NCI-H146 treated with DMSO at 0.1 percent for 48 hours (cell line): Measurements from ENCODE around the gene STAT5B.
A peak's percentile ranks its signal among the peaks of the same experiment; 100 is the strongest.
"Not testable (repeated sequence)": the region's sequence is repeated elsewhere in the genome, so short reads cannot be mapped to it uniquely, and the experiment has no call there.

Source experiments
- DNase-seq: peaks from one replicate; lab custom pipeline; 2025; ENCODE audit not compliant: unreplicated experiment; lab: John Stamatoyannopoulos, UW

The STAT5B gene

GRCh38 chr17:42276359-42276608, at the start of gene STAT5B:
Gene STAT5B, minus strand, starts transcription at chr17:42276391. Its CDS starts 44,264 bp downstream, at chr17:42232127.
- DNase-seq, result no peak

- DNase-seq, result no peak
These were observed 48.8 kb upstream of the STAT5B start for GRCh38 chr17:42325026-42325425.

GRCh38 chr17:42323268-42323773, 47.1 kb upstream of the STAT5B start:
- DNase-seq, result no peak

- peak; percentile 72 for DNase-seq
These were observed 46.4 kb upstream of the STAT5B start for GRCh38 chr17:42322382-42323267.

DNA sequence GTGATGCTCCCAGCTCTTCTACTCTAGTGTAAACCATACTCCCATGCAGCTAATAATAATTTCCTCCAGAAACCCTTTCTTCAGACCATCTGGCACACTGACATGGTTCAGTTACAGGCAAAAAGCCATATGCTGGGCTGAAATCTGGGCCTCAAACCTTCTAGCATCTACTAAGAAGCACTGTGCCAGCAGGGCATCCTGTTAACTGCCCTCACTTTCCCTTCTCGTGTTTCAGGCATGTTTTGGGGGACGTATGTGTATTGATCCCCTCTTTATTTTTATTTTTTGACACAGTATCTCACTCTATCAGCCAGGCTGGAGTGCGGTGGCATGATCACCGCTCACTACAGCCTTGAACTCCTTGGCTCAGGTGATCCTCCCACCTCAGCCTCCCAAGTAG, 45.4 kb upstream of the STAT5B start:
- no peak for DNase-seq

- not testable (repeated sequence) for DNase-seq
These were observed 41.8 kb upstream of the STAT5B start for GRCh38 chr17:42317967-42318366.

GRCh38 chr17:42317266-42317845, 41.2 kb upstream of the STAT5B start:
- no peak for DNase-seq

GRCh38 chr17:42316755-42317154, 40.6 kb upstream of the STAT5B start:
- DNase-seq, result no peak

DNA sequence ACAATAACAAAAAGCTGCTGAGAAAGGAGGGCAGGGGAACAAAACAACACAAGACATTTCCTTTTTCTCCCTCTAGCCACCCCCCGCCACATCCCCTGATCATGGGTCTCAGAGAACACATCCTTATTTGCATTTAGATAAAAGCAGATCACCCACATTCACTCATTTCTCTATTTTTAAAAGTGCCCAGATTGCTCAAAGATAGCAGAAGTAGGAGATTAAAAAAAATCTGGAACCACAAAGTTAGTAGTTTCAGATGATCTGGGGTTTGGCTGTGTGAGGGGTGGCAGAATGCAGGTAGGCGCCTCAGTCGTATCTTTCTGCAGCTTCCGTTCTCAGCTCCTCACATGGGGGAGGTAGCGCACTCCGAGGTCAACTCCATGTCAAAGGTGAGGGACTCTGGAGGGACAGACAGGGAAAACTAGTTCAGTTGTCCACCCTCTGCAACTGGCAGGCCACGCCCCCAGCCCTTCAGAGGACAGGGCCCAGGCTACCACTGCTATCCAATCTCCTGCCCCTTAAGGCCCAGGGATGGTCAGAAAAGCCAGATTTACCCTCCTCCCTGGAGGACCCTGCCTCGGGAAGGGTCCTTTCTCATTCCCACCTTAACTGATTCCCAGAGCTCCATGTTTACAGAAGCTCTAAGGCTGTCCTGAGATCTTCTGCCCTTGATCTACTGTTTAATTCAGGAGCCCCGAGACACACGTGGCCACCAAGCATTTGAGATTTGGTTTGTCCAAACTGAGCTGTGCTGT, 39.4 kb upstream of the STAT5B start:
- no peak for DNase-seq

DNA sequence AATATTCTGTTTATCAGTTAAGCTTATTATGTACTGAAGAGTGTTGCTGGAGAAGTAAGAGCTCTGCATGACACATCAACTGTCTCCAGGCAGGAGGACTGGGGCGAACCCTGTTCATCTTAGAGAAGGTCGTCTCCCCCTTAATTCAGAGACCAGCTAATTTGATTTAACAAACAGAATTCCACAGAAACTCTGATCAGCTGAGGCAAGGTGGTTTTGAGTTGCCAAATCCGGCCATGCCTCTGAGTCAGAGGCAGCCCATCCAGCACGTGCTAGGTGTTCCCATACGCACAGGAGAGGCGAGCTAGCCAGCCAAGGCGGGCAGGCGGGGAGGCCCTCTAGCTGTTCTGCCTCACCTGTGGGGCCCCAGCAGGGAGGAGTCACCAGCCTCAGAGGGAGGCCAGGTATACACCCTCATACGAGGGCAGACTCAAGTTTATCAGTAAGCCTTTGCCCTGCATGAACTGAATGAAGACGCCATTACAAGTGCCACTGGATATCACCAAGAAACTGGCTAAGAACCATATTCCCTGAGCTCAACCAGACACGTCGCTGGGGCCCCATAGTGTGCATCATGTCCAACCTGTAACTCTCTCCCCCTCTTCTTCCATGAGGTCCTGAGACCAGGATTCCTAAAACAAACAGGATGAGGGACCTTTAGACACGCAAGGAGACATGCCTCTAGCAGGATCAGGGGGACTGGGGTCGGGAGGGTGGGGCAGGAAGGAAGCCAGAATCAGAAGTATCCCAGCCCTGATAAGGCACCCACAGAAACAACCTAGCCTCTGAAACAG, 37.8 kb upstream of the STAT5B start:
- no peak for DNase-seq

- DNase-seq, result no peak
These were observed 37.2 kb upstream of the STAT5B start for GRCh38 chr17:42313389-42313772.

DNA sequence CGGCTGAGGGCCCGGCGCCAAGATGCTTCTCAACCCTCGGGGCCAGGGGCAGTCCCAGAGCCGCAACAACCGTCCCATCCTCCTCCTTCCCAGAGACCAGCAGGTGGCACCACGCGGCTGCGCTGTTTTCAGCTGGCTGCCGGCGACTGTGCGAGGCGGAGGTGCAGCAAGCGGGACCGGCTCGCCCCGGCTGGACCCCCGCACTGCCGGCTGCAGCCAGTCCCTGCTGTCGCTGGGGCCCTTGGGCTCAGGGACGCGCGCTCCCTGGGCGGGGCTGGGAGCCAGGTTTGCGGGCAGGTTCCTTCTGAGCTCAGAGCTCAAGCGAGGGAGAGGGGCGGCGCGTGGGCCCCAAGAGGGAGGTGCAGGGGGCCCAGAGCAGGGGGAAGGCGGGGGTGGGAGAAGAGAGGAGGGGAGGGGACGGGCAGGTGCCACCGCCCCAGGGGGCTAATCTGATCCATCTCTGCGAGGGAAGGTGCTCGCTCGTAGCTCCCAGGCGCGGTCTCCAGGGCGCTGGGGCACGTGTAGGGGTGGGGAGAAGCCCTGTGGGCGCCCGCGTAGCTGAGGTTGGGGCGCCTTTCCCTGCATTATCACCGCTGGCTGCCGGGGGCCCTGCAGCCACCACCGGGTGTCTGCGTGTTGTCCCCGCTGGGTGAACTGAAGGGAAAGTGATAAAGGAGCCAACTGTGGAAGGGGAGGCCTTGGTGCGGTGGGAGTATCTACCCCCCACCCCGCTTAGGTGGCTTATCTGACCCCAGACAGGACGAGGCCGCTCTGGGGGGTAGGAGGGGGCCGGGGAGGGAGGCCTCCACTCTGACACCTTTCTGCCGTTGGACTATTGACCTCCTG, 36.3 kb upstream of the STAT5B start:
- DNase-seq, result peak; percentile 38

- no peak for DNase-seq
These were observed 35.8 kb upstream of the STAT5B start for GRCh38 chr17:42312035-42312284.

DNA sequence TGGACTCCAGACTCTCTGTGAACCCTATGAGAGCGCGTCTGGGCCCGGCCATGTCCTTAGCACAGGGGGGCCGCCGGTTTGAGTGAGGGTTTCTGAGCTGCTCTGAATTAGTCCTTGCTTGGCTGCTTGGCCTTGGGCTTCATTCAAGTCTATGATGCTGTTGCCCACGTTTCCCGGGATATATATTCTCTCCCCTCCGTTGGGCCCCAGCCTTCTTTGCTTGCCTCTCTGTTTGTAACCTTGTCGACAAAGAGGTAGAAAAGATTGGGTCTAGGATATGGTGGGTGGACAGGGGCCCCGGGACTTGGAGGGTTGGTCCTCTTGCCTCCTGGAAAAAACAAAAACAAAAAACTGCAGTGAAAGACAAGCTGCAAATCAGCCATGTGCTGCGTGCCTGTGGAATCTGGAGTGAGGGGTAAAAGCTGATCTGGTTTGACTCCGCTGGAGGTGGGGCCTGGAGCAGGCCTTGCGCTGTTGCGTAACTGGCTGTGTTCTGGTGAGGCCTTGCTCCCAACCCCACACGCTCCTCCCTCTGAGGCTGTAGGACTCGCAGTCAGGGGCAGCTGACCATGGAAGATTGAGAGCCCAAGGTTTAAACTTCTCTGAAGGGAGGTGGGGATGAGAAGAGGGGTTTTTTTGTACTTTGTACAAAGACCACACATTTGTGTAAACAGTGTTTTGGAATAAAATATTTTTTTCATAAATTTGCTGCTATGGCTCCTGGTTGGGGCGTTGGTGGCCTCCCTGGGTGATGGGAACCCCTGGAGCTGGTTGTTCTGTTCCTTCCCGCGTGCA, 35.2 kb upstream of the STAT5B start:
- no peak for DNase-seq

- DNase-seq, result no peak
These were observed 34.6 kb upstream of the STAT5B start for GRCh38 chr17:42310787-42311215.

DNA sequence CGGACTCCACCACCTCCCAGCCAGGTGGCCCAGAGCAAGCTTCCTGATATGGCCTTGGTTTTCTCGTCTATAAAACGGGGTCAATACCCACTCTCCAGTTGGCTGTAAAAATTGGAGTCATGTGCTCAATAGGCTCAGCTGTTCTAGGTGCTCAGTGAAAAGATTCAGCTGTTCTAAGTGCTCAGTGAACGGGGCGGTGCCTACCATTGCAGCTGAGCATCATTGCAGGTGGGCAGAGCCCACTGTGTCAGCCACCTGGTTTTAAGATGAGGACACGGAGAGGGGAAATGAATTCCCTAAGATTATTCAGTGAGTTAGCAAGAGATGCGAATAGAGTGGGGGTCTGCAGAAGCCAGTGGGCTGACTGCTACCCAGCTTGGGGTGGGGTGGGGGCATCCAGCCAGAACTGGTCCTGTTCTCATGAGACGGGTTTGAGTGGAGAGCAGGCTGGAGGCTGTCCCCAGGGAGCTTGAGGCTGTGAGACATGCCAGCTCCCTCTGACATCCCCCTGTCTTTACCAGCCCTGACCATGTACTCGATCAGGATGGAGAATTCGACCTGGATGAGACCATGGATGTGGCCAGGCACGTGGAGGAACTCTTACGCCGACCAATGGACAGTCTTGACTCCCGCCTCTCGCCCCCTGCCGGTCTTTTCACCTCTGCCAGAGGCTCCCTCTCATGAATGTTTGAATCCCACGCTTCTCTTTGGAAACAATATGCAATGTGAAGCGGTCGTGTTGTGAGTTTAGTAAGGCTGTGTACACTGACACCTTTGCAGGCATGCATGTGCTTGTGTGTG, 34.0 kb upstream of the STAT5B start:
- DNase-seq, result no peak

- DNase-seq, result no peak
These were observed 33.0 kb upstream of the STAT5B start for GRCh38 chr17:42309142-42309541.

DNA sequence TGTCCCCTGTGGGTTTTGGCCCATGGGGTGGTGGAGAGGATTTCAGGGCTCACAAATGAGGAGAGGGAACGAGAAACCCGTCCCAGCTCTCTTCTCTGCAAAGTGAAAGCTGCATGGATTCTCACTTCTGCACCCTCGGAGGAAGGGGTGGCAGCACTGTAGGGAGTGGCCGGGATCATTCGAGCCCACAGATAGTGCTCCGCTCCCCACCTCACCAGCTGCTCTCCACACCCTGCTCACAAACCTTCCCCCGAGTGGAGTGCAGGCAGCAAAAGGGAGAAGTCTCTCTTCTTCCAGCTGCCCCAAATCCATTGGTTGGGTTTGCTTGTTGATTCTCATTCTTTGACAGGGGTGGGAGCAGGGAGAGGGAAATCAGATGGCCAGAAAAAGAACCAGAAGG, 32.3 kb upstream of the STAT5B start:
- DNase-seq, result no peak

DNA sequence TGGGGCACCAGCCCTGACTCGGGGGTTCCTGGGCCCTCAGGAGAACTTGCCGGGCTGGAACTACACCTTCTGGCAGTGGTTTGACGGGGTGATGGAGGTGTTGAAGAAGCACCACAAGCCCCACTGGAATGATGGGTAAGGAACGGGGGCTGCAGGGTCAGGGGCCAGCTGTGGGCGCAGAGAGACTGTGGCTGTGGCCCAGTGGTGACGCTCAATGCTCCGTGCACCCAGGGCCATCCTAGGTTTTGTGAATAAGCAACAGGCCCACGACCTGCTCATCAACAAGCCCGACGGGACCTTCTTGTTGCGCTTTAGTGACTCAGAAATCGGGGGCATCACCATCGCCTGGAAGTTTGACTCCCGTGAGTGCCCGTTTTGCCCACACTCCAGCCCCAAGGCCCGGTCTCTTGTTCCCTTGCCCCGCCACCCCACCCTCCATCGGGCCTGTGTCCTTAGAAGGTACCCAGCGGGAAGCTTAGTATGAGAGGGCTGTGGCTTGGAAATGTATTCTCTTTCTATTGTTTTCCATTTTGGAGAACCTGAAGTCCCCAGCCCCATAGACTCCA, 31.3 kb upstream of the STAT5B start:
- no peak for DNase-seq
